A673 (cell line): ENCODE results near the gene OSGEPL1. TPM values are rescaled to one million over a fixed set of nuclear protein-coding genes. Genes with fewer than 3 reads are reported as not detected.

Source experiments
- BruUV-seq: library from RNA; stranded (reverse); fragments of 400-500 nt; replicated peaks from 2 replicates; lab custom pipeline; 2021; lab: Mats Ljungman, UMichigan
- CTCF ChIA-PET: fragments of 300-600 bp; sonication (Branson Sonifier 250); formaldehyde crosslinking; loops from one replicate; lab custom pipeline; 2022; ENCODE audit warnings: antibody characterized with exemption; lab: Charles Lee
- POLR2A ChIA-PET: fragments of 300-600 bp; sonication (Branson Sonifier 250); formaldehyde crosslinking; loops from one replicate; lab custom pipeline; 2022; ENCODE audit warnings: antibody characterized with exemption; ENCODE audit not compliant: low non-redundant PET; lab: Charles Lee
- DNase-seq: peaks from one replicate; pipeline ENCODE4 v3.0.0-alpha.2; 2015; ENCODE audit warnings: low spot score
- H3K27ac ChIP-seq: fragments of 200-600 bp; sonication (generic); 2 replicates; pipeline ENCODE4 v1.5.1; 2016; ENCODE audit warnings: mixed run types, low read depth, mild to moderate bottlenecking, mixed read lengths, antibody characterized with exemption, low read length; ENCODE audit not compliant: poor library complexity, severe bottlenecking
- H3K27me3 ChIP-seq: fragments of 200-600 bp; sonication (generic); replicated peaks from 2 replicates; pipeline ENCODE4 v1.6.1; 2017; ENCODE audit warnings: mixed run types, low read depth, mild to moderate bottlenecking, mixed read lengths, antibody characterized with exemption, low read length; ENCODE audit not compliant: insufficient read depth, poor library complexity
- H3K36me3 ChIP-seq: fragments of 200-600 bp; sonication (generic); 2 replicates; pipeline ENCODE4 v1.6.1; 2016; ENCODE audit warnings: mixed run types, mild to moderate bottlenecking, mixed read lengths, antibody characterized with exemption, low read length; ENCODE audit not compliant: insufficient read depth, poor library complexity, severe bottlenecking
- H3K4me1 ChIP-seq: fragments of 200-600 bp; sonication (generic); 2 replicates; pipeline ENCODE4 v1.6.1; 2017; ENCODE audit warnings: mixed run types, mild to moderate bottlenecking, mixed read lengths, antibody characterized with exemption, low read length; ENCODE audit not compliant: insufficient read depth, poor library complexity, severe bottlenecking
- H3K4me3 ChIP-seq: fragments of 200-600 bp; sonication (generic); 2 replicates; pipeline ENCODE4 v1.5.1; 2016; ENCODE audit warnings: low read depth, mixed run types, mild to moderate bottlenecking, mixed read lengths, low read length; ENCODE audit not compliant: poor library complexity, severe bottlenecking
- H3K9me3 ChIP-seq: fragments of 200-600 bp; sonication (generic); 2 replicates; pipeline ENCODE4 v1.6.1; 2016; ENCODE audit warnings: mixed run types, low read depth, mild to moderate bottlenecking, mixed read lengths, antibody characterized with exemption, low read length; ENCODE audit not compliant: poor library complexity, severe bottlenecking
- CTCF ChIP-seq: fragments of 300-800, 200-600 bp; sonication (generic); conservative IDR thresholded peaks from 2 replicates; pipeline ENCODE4 v1.5.1; 2017; ENCODE audit warnings: low read depth, mild to moderate bottlenecking, antibody characterized with exemption, low read length, moderate library complexity, mixed read lengths
- EZH2 ChIP-seq: fragments of 200-600 bp; sonication (generic); IDR thresholded peaks from 2 replicates; pipeline ENCODE4 v1.6.1; 2017; ENCODE audit warnings: borderline replicate concordance, low read depth, mild to moderate bottlenecking, mixed read lengths, antibody characterized with exemption, low read length; ENCODE audit not compliant: poor library complexity, severe bottlenecking
- intact Hi-C: fragments of 100-400 bp; cut with micrococcal nuclease; formaldehyde crosslinking; loops from one replicate; pipeline ENCODE4 v1.10.0; 2022; ENCODE audit not compliant: unreplicated experiment
- total RNA-seq: library from RNA; stranded (reverse); gene quantifications from 2 replicates; pipeline ENCODE4 v1.2.3, GENCODE V29; 2021

Gene OSGEPL1
- total RNA-seq, 1 experiment from 2014 or later: 13.7 TPM

- H3K9me3 ChIP-seq: no peaks in the 10 kb centered on the region
- no TSS peak for BruUV-seq
- H3K27me3 ChIP-seq: no peaks in the 10 kb centered on the region
- no peaks in the 10 kb centered on the region for H3K4me1 ChIP-seq
- CTCF ChIA-PET: no interaction called here
- no peak overlapping the region for H3K4me3 ChIP-seq
- no peak overlapping the region for H3K27ac ChIP-seq
- POLR2A ChIA-PET: interaction anchor here (0.5 kb wide), 1 partner anchor 29 kb away, joined by 5 read pairs; no protein-coding TSS in a partner anchor
- H3K36me3 ChIP-seq: no peaks in the 10 kb centered on the region
- intact Hi-C loops: no loop called here
- TF ChIP-seq EZH2 (no peak), CTCF (no peak)
- no peak for DNase-seq
Observed at GRCh38 chr2:189709501-189710221, 52.9 kb downstream of the OSGEPL1 start.

- intact Hi-C loops: no loop called here
- no peaks in the 10 kb centered on the region for H3K4me1 ChIP-seq
- CTCF ChIA-PET: no interaction called here
- no peaks in the 10 kb centered on the region for H3K9me3 ChIP-seq
- H3K36me3 ChIP-seq: no peaks in the 10 kb centered on the region
- no peak overlapping the region for H3K27ac ChIP-seq
- no peak for TF ChIP-seq EZH2
- peak; percentile 33; the same call in 1 of the 2 replicates for TF ChIP-seq CTCF
- peak; percentile 26 for DNase-seq
- no peaks in the 10 kb centered on the region for H3K27me3 ChIP-seq
- POLR2A ChIA-PET: no interaction called here
- no peak overlapping the region for H3K4me3 ChIP-seq
- no TSS peak for BruUV-seq
Observed at GRCh38 chr2:189702071-189702470, 60.5 kb downstream of the OSGEPL1 start.

- ChIA-PET POLR2A (no interaction called here), CTCF (no interaction called here)
- no peak for DNase-seq
- BruUV-seq: no TSS peak
- intact Hi-C loops: no loop called here
- Histone ChIP-seq H3K36me3 (no peaks in the 10 kb centered on the region), H3K4me1 (no peaks in the 10 kb centered on the region), H3K27me3 (no peaks in the 10 kb centered on the region), H3K9me3 (no peaks in the 10 kb centered on the region), H3K4me3 (no peak overlapping the region), H3K27ac (no peak overlapping the region)
- TF ChIP-seq EZH2 (no peak), CTCF (no peak)
Observed at GRCh38 chr2:189700681-189701080, 61.9 kb downstream of the OSGEPL1 start.
